DND-41 (cell line): Measurements from ENCODE around the gene TEDC1.

Experiments
- ATAC-seq: fragments of 200-7000 bp; cut with Tn5 transposase; 3 replicates; pipeline ENCODE4 v1.9.1; 2021; ENCODE audit warnings: low read depth; ENCODE audit not compliant: insufficient read depth
- DNase-seq: peaks from one replicate; pipeline ENCODE4 v3.0.0-alpha.2; 2020
- H2AFZ ChIP-seq: 2 replicates; pipeline ENCODE4 v1.6.0; 2012; ENCODE audit warnings: low read depth, low read length
- H3K27ac ChIP-seq: 2 replicates; pipeline ENCODE4 v1.5.1; 2012; ENCODE audit warnings: low read length, inconsistent platforms
- H3K27me3 ChIP-seq: fragments of 200-600 bp; sonication (generic); 2 replicates; pipeline ENCODE4 v1.6.0; 2012; ENCODE audit warnings: low read length, mild to moderate bottlenecking, inconsistent platforms; ENCODE audit not compliant: insufficient read depth, poor library complexity
- H3K36me3 ChIP-seq: 2 replicates; pipeline ENCODE4 v1.5.1; 2012; ENCODE audit warnings: low read length, inconsistent platforms; ENCODE audit not compliant: insufficient read depth
- H3K4me1 ChIP-seq: 2 replicates; pipeline ENCODE4 v1.5.1; 2012; ENCODE audit warnings: mild to moderate bottlenecking, low read length; ENCODE audit not compliant: insufficient read depth
- H3K4me2 ChIP-seq: 2 replicates; pipeline ENCODE4 v1.6.0; 2012; ENCODE audit warnings: mild to moderate bottlenecking, moderate library complexity, low read length, inconsistent platforms; ENCODE audit not compliant: insufficient read depth
- H3K4me3 ChIP-seq, 2 experiments: fragments of 200-600 bp in 1 of 2; shearing (Covaris generic) in 1 of 2; 2 replicates each; pipeline ENCODE4 v1.5.1; 2012 to 2016; ENCODE audit warnings: inconsistent platforms in 2 of 2, low read length in 2 of 2, mild to moderate bottlenecking in 2 of 2, low read depth in 1 of 2, moderate library complexity in 1 of 2
- H3K79me2 ChIP-seq: 2 replicates; pipeline ENCODE4 v1.6.0; 2012; ENCODE audit warnings: low read length, inconsistent platforms; ENCODE audit not compliant: insufficient read depth
- H3K9ac ChIP-seq: 2 replicates; pipeline ENCODE4 v1.6.0; 2012; ENCODE audit warnings: low read depth, mild to moderate bottlenecking, inconsistent platforms, low read length, moderate library complexity
- H3K9me3 ChIP-seq: 2 replicates; pipeline ENCODE4 v1.5.1; 2012; ENCODE audit warnings: low read length, moderate library complexity, mild to moderate bottlenecking, inconsistent platforms; ENCODE audit not compliant: insufficient read depth, severe bottlenecking
- H4K20me1 ChIP-seq: 2 replicates; pipeline ENCODE4 v1.6.0; 2012; ENCODE audit warnings: low read length; ENCODE audit not compliant: insufficient read depth
- EZH2 ChIP-seq: IDR thresholded peaks from 3 replicates; pipeline ENCODE4 v1.6.1; 2012; ENCODE audit warnings: borderline replicate concordance, low read depth, mild to moderate bottlenecking, moderate library complexity, low read length, inconsistent platforms; ENCODE audit not compliant: severe bottlenecking
- TF ChIP-seq, protein P1 (sequence below): IDR thresholded peaks from 2 replicates; pipeline ENCODE4 v1.5.1; 2012; ENCODE audit warnings: borderline replicate concordance, low read length, moderate library complexity, mild to moderate bottlenecking; ENCODE audit not compliant: poor library complexity, severe bottlenecking; ENCODE audit errors: extremely low read depth

TEDC1 gene

GRCh38 chr14:105467249-105467941 lies 23.7 kb upstream of the TEDC1 start:
- H3K36me3 ChIP-seq: peaks cover 71% of the 10 kb centered on the region
- DNase-seq: no peak
- no peak overlapping the region for H3K27ac ChIP-seq

GRCh38 chr14:105467942-105468471 lies 23.0 kb upstream of the TEDC1 start:
- Histone ChIP-seq H3K27ac (no peak overlapping the region), H3K9me3 (no peaks in the 10 kb centered on the region), H3K4me2 (no peak overlapping the region), H3K9ac (no peak overlapping the region), H3K4me1 (no peaks in the 10 kb centered on the region), H4K20me1 (peaks cover 45% of the 10 kb centered on the region), H3K4me3 (no peak overlapping the region), H2AFZ (no peak overlapping the region), H3K36me3 (peaks cover 67% of the 10 kb centered on the region), H3K79me2 (no peaks in the 10 kb centered on the region), H3K27me3 (no peaks in the 10 kb centered on the region)
- no peak for ATAC-seq
- DNase-seq: no peak
- TF ChIP-seq, protein P1, sequence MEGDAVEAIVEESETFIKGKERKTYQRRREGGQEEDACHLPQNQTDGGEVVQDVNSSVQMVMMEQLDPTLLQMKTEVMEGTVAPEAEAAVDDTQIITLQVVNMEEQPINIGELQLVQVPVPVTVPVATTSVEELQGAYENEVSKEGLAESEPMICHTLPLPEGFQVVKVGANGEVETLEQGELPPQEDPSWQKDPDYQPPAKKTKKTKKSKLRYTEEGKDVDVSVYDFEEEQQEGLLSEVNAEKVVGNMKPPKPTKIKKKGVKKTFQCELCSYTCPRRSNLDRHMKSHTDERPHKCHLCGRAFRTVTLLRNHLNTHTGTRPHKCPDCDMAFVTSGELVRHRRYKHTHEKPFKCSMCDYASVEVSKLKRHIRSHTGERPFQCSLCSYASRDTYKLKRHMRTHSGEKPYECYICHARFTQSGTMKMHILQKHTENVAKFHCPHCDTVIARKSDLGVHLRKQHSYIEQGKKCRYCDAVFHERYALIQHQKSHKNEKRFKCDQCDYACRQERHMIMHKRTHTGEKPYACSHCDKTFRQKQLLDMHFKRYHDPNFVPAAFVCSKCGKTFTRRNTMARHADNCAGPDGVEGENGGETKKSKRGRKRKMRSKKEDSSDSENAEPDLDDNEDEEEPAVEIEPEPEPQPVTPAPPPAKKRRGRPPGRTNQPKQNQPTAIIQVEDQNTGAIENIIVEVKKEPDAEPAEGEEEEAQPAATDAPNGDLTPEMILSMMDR: no peak
- TF ChIP-seq EZH2: no peak

More at GRCh38 chr14:105467249-105467941, 23.7 kb upstream of the TEDC1 start:
- Histone ChIP-seq H3K4me3 (no peak overlapping the region), H2AFZ (no peak overlapping the region), H3K79me2 (no peaks in the 10 kb centered on the region), H3K4me2 (no peak overlapping the region), H3K27me3 (no peaks in the 10 kb centered on the region), H4K20me1 (peaks cover 42% of the 10 kb centered on the region), H3K9ac (no peak overlapping the region), H3K4me1 (no peaks in the 10 kb centered on the region), H3K9me3 (no peaks in the 10 kb centered on the region)
- no peak for ATAC-seq
- no peak for TF ChIP-seq EZH2
- TF ChIP-seq, protein P1: no peak

DNA sequence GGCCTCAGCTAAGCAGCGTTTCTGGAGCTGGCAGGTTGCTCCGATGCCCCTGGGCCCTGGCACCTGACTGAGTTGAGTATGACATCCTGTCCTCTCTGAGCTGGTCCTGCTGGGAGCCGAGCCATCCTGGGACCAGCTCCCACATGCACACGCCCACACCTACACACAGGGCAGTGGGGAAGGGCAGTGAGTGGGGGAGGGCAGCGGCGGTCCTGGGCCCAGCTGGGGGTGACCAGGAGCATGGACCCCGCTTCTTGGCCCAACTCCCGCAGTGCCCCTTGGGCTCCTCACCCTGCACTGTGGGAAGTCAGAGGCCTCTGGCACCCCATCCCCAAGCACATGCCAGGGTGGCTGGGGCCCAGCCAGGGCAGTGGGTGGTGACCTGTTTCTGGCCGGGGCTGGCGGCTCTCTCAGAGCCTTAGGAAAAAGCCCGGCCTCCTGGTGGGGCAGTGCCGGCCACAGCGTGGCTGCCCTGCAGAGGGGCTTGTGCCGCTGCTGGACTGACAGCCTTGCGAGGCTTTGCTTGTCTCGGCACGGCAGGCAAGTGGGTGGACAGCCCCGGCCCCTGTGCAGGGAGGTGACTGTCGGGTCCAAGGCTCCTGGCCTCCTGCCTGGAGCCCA lies 22.3 kb upstream of the TEDC1 start:
- no peak overlapping the region for H3K9ac ChIP-seq
- no peak for TF ChIP-seq EZH2
- TF ChIP-seq, protein P1: no peak
- H3K27me3 ChIP-seq: no peaks in the 10 kb centered on the region
- ATAC-seq: no peak
- H3K4me1 ChIP-seq: peaks cover 5% of the 10 kb centered on the region
- peaks cover 60% of the 10 kb centered on the region for H3K36me3 ChIP-seq
- no peaks in the 10 kb centered on the region for H3K9me3 ChIP-seq
- no peak overlapping the region for H3K27ac ChIP-seq
- H3K79me2 ChIP-seq: no peaks in the 10 kb centered on the region
- H3K4me3 ChIP-seq: no peak overlapping the region
- H2AFZ ChIP-seq: no peak overlapping the region
- peaks cover 49% of the 10 kb centered on the region for H4K20me1 ChIP-seq
- DNase-seq: no peak
- H3K4me2 ChIP-seq: no peak overlapping the region
